Fibroblast of lung (primary cell): ENCODE data around the gene DNAH17.

Experiments used
- CTCF ChIP-seq, 2 donors: IDR thresholded peaks in 1 of 2; conservative IDR thresholded peaks in 1 of 2; 1 replicate in 1 of 2; 2 replicates in 1 of 2; pipeline ENCODE4 v1.5.1; 2011 to 2012; ENCODE audit warnings: low read length in 2 of 2, control low read depth in 1 of 2, inconsistent platforms in 1 of 2, low read depth in 1 of 2, mild to moderate bottlenecking in 1 of 2
- EZH2 ChIP-seq: IDR thresholded peaks from 2 replicates; pipeline ENCODE4 v1.5.1; 2012; ENCODE audit warnings: low read length, control low read depth, mild to moderate bottlenecking; ENCODE audit errors: missing control alignments

- TF ChIP-seq CTCF (conservative IDR thresholded peaks at IDR 0.05 in 1 of 2, IDR thresholded peaks at IDR 0.05 in 1 of 2; ENCODE audit: low read depth in 1 of 2, low read length in 2 of 2) (no peak), EZH2 (no peak)
Measured at GRCh38 chr17:78515480-78515879, 61.7 kb downstream of the DNAH17 start.
